ENCODE measurements around the gene HOXC5.

The HOXC5 gene

DNA sequence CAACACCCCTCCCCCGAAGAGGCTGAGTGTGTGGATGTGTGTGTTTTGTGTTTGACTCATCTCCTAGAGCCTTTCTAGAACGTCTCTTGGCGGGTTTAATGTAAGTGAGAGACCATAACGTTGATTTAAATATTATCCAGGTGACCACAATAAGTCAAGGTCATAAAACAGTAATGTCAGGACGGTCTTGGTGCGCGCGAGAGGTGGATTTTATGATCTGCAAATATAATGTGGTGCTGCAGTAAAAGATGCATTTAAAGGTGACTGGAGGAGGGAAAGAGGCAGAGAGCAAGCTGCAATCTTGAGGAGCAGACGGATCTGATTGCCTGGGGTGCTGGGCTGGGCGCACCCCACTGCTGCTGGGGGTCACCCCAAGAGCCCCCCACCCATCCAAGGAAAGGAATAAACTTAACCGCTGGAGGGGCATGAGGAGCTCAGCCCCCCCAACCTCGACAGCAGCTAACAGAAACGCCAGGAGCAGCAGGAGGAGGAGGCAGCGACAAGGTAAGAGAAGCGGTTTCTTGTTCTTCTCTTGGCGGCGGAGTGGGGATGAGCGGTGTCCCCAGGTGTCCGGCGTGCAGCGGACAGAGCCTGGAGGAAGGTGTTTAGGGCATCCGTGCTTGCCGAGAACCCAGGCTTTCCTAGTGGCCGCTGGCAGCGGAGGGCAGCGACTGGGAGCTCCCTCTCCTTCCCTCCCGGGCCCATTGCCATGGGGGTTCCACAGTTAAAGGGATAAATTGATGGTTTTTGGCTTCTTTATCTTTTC, 42.4 kb upstream of the HOXC5 start:
- H3K36me3 ChIP-seq (ENCODE audit: control insufficient read depth, insufficient read depth, low read length): no peaks in the 10 kb centered on the region
- no peak overlapping the region for H3K4me3 ChIP-seq (ENCODE audit: low read length)
- peaks cover 80% of the 10 kb centered on the region for H3K27me3 ChIP-seq (ENCODE audit: control insufficient read depth, insufficient read depth, low read length)
- no peak overlapping the region for H3K9ac ChIP-seq (ENCODE audit: low read length)
- no peak overlapping the region for H3K27ac ChIP-seq (ENCODE audit: low read depth, low read length)
- no peaks in the 10 kb centered on the region for H3K4me1 ChIP-seq (ENCODE audit: control insufficient read depth, insufficient read depth, low read length)

DNA sequence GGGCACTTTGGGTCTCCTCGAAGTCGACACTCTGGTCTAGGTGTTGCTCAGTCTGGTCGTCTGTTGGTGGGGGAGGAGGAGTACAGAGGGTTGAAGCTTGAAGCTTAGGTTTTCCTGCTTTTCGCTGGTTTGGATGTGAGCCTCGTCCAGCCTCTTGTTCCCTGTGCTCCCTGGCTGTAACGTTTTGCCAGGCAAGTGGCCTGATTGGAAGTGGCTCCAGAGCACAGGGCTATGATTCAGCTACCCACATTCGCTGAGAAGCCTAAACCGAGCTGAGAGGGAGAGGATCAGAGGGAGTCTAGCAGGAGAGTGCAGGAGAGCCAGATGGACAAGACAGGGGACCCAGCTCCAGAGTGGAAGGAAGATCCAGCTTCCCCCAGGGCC, 41.8 kb upstream of the HOXC5 start:
- no peak overlapping the region for H3K4me3 ChIP-seq (ENCODE audit: low read length)
- H3K27ac ChIP-seq (ENCODE audit: low read depth, low read length): no peak overlapping the region
- no peaks in the 10 kb centered on the region for H3K4me1 ChIP-seq (ENCODE audit: control insufficient read depth, insufficient read depth, low read length)
- no peak overlapping the region for H3K9ac ChIP-seq (ENCODE audit: low read length)
- H3K36me3 ChIP-seq (ENCODE audit: control insufficient read depth, insufficient read depth, low read length): no peaks in the 10 kb centered on the region
- peaks cover 78% of the 10 kb centered on the region for H3K27me3 ChIP-seq (ENCODE audit: control insufficient read depth, insufficient read depth, low read length)

- Histone ChIP-seq H3K27ac (ENCODE audit: low read depth, low read length) (no peak overlapping the region), H3K36me3 (ENCODE audit: control insufficient read depth, insufficient read depth, low read length) (no peaks in the 10 kb centered on the region), H3K4me3 (ENCODE audit: low read length) (no peak overlapping the region), H3K9ac (ENCODE audit: low read length) (no peak overlapping the region), H3K4me1 (ENCODE audit: control insufficient read depth, insufficient read depth, low read length) (no peaks in the 10 kb centered on the region), H3K27me3 (ENCODE audit: control insufficient read depth, insufficient read depth, low read length) (peaks cover 82% of the 10 kb centered on the region)
Observed at GRCh38 chr12:53992377-53992889, 40.4 kb upstream of the HOXC5 start.

DNA sequence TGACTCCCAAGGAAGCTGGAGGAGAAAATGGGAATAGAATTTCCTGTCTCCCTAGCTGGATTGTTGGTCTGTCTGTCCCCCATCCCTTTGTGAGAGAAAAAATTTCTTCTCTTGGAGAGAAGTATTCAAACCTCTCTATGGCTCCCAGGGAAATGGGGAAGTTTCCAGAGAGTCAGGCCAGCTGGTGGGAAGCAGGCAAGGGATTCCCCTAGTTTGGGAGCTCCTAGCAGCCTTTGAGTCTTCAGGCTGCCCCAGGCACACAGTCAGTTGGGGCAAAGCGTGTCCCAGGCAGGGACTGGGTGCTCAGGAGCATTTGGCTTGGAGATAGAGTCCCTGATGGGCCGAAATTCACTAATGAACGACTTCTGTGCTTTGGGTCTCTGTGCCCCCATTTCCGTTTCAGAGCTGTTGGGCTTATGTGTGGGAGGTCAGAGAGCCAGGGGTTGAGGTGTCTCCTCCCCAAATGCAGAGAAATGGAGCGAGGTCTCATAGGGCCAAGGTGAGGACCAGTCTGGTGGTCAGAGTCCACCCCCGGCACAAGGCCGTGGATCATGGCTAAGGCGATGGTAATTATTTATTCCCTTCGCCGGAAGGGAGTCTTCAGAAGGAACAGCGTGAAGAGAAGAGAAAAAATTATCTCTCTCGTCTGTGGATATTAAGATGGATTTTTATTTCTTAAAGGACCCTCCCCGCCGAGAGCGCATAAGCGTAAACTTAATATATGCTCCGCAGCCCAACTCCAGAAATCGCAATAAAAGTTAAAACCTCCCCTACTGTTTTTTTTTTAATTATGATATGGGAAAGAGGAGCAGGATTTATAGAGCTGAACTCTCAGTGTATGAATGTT, 39.5 kb upstream of the HOXC5 start:
- no peaks in the 10 kb centered on the region for H3K36me3 ChIP-seq (ENCODE audit: control insufficient read depth, insufficient read depth, low read length)
- H3K4me3 ChIP-seq (ENCODE audit: low read length): no peak overlapping the region
- H3K4me1 ChIP-seq (ENCODE audit: control insufficient read depth, insufficient read depth, low read length): no peaks in the 10 kb centered on the region
- H3K27me3 ChIP-seq (ENCODE audit: control insufficient read depth, insufficient read depth, low read length): peaks cover 83% of the 10 kb centered on the region
- no peak overlapping the region for H3K27ac ChIP-seq (ENCODE audit: low read depth, low read length)
- no peak overlapping the region for H3K9ac ChIP-seq (ENCODE audit: low read length)

GRCh38 chr12:53994009-53994263, 38.9 kb upstream of the HOXC5 start:
- no peak overlapping the region for H3K9ac ChIP-seq (ENCODE audit: low read length)
- H3K36me3 ChIP-seq (ENCODE audit: control insufficient read depth, insufficient read depth, low read length): no peaks in the 10 kb centered on the region
- H3K4me1 ChIP-seq (ENCODE audit: control insufficient read depth, insufficient read depth, low read length): no peaks in the 10 kb centered on the region
- no peak overlapping the region for H3K27ac ChIP-seq (ENCODE audit: low read depth, low read length)
- H3K4me3 ChIP-seq (ENCODE audit: low read length): no peak overlapping the region
- peaks cover 83% of the 10 kb centered on the region for H3K27me3 ChIP-seq (ENCODE audit: control insufficient read depth, insufficient read depth, low read length)

DNA sequence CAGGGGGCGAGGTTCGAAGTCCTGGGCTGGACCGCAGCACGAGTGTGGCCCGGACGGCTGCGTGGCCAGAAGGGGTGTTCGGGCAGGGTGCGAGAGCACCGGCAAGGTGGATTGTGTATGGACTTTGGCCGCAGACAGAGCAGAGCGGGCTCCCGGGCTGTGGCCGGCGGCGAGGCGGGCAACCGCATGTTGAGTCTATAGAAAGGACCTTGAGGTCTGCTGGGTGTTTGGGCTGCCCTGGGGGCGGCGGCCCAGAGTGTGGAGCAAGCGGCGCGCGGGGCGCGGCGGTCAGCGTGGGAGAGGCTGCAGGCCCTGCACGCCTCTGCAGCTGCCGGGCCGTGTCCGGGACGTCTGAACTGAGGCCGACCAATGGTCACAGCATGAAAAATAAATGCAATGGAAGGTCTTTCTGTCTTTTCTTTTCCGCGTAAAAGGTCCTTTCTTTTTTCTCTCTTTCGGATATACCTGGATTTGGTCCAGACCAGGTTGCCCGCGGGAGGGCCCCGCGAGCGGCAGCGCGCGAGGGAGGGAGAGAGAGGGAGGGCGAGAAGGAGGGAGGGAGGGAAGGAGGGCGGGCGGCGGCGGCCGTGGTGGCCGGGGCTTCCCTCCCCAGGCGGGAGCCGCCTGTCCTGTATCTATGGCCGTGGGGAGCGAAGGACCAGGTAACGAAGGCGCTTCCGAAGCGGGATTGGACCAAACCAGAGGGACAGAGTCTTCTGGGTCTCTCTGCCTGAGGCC, 38.4 kb upstream of the HOXC5 start:
- no peak overlapping the region for H3K9ac ChIP-seq (ENCODE audit: low read length)
- no peak overlapping the region for H3K4me3 ChIP-seq (ENCODE audit: low read length)
- no peak overlapping the region for H3K27ac ChIP-seq (ENCODE audit: low read depth, low read length)
- peaks cover 81% of the 10 kb centered on the region for H3K27me3 ChIP-seq (ENCODE audit: control insufficient read depth, insufficient read depth, low read length)
- no peaks in the 10 kb centered on the region for H3K36me3 ChIP-seq (ENCODE audit: control insufficient read depth, insufficient read depth, low read length)
- H3K4me1 ChIP-seq (ENCODE audit: control insufficient read depth, insufficient read depth, low read length): no peaks in the 10 kb centered on the region

- H3K27ac ChIP-seq (ENCODE audit: low read depth, low read length): no peak overlapping the region
- peaks cover 81% of the 10 kb centered on the region for H3K27me3 ChIP-seq (ENCODE audit: control insufficient read depth, insufficient read depth, low read length)
- H3K4me3 ChIP-seq (ENCODE audit: low read length): peak overlapping the region; percentile 60
- no peak overlapping the region for H3K9ac ChIP-seq (ENCODE audit: low read length)
- no peaks in the 10 kb centered on the region for H3K36me3 ChIP-seq (ENCODE audit: control insufficient read depth, insufficient read depth, low read length)
- H3K4me1 ChIP-seq (ENCODE audit: control insufficient read depth, insufficient read depth, low read length): no peaks in the 10 kb centered on the region
Observed at GRCh38 chr12:53995002-53995377, 37.9 kb upstream of the HOXC5 start.

DNA sequence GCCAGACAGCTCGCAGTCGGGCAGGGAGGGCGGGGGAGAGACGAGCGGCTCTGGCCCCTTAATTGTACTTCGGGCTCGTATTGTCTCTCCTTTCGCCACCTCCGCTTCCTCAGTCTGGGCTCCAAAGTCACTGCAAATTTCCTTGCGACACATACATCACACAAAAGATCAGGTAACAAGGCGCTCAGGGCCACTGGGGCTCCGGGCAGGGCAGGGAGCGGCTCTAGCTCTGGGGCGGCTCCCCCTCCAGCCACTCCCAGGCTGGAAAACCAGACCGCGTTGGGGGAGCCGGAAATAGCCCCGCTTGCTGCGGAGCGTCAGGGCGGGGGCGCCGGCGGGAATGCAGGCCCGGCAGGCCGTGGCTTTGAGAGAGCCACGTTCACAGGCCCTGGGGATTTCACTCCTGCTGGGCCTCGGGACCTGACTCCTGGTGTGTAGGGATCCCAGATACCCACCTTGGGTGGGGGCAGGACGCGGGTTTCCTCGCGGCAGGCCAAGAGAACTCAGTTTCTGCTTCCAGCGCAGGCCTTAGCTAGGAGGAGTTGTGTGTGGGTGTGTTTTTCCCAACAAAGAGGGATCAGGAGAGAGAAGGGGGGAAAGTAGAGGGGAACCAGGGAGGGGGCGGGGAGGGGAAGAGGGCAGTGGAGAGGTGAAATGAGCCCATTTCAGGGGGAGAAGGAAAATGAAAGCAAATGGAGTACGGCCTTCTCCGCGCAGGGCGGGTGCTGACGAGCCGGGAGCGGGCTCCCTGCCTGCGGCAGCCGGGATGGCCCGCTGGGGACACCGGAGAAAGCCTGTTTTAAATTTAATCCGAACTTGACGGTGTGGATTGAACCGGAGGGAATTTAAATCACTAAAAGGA, 37.2 kb upstream of the HOXC5 start:
- no peaks in the 10 kb centered on the region for H3K36me3 ChIP-seq (ENCODE audit: control insufficient read depth, insufficient read depth, low read length)
- no peaks in the 10 kb centered on the region for H3K4me1 ChIP-seq (ENCODE audit: control insufficient read depth, insufficient read depth, low read length)
- H3K27ac ChIP-seq (ENCODE audit: low read depth, low read length): no peak overlapping the region
- H3K4me3 ChIP-seq (ENCODE audit: low read length): peak overlapping the region; percentile 60
- no peak overlapping the region for H3K9ac ChIP-seq (ENCODE audit: low read length)
- H3K27me3 ChIP-seq (ENCODE audit: control insufficient read depth, insufficient read depth, low read length): peaks cover 83% of the 10 kb centered on the region

DNA sequence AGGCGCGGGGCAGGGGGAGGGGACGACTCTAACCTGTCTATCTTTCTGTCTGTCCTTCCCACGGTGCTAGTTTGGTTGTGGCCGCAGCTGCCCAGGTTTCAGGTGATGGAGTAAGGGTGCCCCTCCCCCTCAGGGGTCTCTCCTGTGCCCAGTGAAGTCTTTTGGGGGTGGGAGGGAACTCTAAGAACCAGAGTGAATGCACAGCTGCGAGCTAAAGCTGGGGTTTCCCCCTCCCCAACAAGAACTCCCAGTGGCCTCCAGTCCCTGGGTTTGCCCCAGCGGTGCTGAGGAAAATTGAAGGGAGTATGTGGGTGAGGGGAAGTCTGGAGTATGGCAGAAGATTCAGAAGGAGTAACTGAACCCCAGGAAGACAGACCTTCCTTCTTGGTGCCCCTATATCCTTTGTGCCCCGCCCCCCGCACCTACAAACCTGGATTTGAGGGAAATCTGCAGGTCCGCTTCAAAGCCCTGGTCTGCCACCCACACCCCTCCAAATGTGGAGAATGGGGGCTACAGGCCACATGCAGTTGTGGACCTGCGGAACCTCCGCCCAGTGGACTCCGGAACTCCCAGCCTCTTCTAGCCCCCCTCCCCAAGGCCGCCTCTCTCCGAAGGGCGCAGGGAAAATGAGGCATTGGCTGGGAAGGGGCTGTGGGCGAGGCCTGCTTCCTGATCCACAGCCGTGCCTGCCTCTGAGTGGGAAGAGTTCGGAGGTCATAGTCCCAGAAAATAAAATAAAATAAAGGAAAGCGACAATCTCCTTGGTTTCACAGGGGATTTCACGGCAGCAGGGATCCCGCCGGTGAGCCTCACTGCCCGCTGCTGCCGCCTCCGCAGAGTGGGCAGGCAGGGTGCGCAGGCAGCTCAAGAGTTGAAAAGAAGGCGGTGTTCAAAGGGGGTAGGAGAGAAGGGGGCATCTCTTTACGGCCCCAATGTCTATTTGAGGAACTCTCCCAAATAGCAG, 36.3 kb upstream of the HOXC5 start:
- Histone ChIP-seq H3K27me3 (ENCODE audit: control insufficient read depth, insufficient read depth, low read length) (peaks cover 84% of the 10 kb centered on the region), H3K4me3 (ENCODE audit: low read length) (peak overlapping the region; percentile 60)

GRCh38 chr12:53997204-53998109, 35.4 kb upstream of the HOXC5 start:
- Histone ChIP-seq H3K4me3 (ENCODE audit: low read length) (no peak overlapping the region), H3K36me3 (ENCODE audit: control insufficient read depth, insufficient read depth, low read length) (no peaks in the 10 kb centered on the region), H3K27ac (ENCODE audit: low read depth, low read length) (no peak overlapping the region), H3K9ac (ENCODE audit: low read length) (no peak overlapping the region), H3K27me3 (ENCODE audit: control insufficient read depth, insufficient read depth, low read length) (peaks cover 82% of the 10 kb centered on the region), H3K4me1 (ENCODE audit: control insufficient read depth, insufficient read depth, low read length) (no peaks in the 10 kb centered on the region)

More for the DNA sequence above, 36.3 kb upstream of the HOXC5 start:
- H3K27ac ChIP-seq (ENCODE audit: low read depth, low read length): no peak overlapping the region
- H3K9ac ChIP-seq (ENCODE audit: low read length): no peak overlapping the region
- no peaks in the 10 kb centered on the region for H3K4me1 ChIP-seq (ENCODE audit: control insufficient read depth, insufficient read depth, low read length)
- H3K36me3 ChIP-seq (ENCODE audit: control insufficient read depth, insufficient read depth, low read length): no peaks in the 10 kb centered on the region
